Right renal cortex interstitium (tissue), 3 donors: ENCODE results near the gene CFAP46. TPM values are rescaled to one million over a fixed set of nuclear protein-coding genes. Genes with fewer than 3 reads are reported as not detected.
"Not testable (repeated sequence)": the region's sequence is repeated elsewhere in the genome, so short reads cannot be mapped to it uniquely, and the experiment has no call there.

Experiments
- DNase-seq, 3 donors: peaks; one replicate each; pipeline ENCODE4 v3.0.0-alpha.2; 2013; ENCODE audit warnings: low read depth in 3 of 3, low spot score in 2 of 3
- polyA plus RNA-seq, 3 donors: library from polyadenylated mRNA; unstranded; fragments of 120-200 nt; gene quantifications; one replicate each; pipeline ENCODE4 v1.2.1, GENCODE V29; 2013; ENCODE audit not compliant: insufficient read length in 3 of 3

The CFAP46 gene
- polyA plus RNA-seq, 3 donors = 6.1 to 7.8 (median 6.7) TPM

DNA sequence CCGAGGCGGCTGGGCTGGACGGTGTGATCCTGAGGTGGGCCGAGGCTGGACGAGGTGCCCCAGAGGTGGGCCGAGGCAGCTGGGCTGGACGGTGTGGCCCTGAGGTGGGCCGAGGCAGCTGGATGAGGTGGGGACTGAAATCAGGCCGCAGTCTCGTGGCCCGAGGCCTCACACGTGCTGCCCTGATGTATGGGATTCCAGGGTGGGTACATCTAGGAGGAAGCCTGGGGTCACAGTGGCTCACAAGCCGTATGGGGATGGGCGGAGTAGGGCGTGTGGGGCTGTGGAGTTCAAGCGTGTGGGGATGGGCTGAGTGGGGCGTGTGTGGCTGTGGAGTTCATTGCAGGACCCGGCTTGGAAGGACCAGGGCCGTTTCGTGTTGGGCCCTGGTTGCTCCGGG is 144.0 kb downstream of the CFAP46 start:
- no peak for DNase-seq

DNA sequence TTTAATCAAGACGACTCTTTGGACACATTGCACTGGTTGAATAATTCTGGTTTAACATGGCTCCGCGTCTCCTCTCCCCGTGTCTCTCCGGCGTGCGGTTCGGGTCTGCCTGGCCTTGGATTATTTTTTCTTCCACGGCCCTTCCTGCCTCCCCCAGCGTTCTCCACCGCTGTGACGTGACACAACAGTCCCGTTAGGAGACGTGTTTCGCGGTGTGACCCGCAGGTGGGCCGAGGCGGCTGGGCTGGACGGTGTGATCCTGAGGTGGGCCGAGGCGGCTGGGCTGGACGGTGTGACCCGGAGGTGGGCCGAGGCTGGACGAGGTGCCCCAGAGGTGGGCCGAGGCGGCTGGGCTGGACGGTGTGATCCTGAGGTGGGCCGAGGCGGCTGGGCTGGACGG is 144.4 kb downstream of the CFAP46 start:
- not testable (repeated sequence) for DNase-seq

DNA sequence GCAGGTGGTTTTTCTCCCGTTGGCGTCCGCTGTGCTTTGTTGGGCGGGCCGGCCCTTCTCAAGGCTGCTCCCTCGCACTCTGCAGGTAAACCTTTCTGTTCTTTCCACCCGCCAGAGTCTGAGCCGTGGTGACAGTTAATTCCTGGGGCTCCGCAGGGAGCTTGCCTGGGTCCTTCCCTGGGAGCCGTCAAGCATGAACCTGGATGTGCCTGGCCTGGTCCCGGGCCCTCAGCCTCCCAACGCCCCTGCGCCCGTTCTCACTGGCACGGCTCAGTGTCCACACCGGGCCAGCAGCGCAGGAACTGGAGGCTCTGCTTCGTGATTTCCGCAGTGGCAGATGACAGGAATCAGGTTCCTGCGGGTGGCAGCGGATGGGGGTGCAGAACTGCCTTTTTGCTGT is 145.5 kb downstream of the CFAP46 start:
- DNase-seq = no peak

DNA sequence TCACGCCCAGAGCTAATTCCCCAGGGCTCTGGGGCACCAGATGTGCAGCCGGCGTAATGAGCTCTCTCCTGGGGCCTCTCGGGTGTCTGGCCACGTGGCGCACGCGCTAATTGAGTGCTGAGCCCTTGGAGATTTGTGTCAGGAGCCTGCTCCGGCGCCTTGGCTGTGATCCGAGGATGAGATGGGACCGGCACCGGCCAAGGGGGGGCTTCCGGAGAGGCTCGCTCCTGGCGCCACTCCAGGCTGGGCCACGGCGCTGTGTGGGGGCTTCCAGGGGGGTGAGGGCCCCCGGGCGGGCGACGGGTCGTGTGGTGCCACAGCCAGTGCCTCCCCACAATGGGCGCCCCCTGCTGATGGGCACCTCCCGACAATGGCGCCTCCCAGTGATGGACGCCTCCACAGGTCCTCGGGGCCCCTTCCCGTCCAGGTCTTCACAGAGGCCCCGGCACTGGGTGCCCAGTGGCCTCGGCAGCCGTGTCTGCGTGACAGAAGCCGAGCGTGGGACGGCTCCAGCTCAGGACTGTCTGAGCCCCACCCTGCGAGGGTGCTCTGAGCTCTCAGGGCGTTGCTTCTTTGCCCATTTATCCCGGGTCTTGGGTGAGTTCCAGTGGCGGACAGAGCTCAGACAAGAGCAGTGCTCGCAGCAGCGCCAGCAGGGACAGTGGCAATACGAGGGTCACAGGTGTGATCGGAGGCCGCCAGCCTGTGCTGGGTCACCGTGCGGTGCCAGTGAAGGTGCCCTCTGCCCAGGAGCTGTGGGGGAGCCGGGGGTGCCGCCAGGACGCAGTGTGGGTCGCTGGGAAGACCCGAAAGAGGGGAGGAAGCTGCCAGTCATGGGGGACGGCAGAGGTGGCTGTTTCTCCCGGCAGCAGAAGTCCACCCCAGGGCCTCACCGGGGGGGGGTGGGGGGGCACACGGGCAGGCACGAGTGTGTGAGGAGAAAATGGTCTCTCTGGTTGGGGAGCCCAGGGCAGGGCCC is 148.2 kb downstream of the CFAP46 start:
- DNase-seq = no peak

DNA sequence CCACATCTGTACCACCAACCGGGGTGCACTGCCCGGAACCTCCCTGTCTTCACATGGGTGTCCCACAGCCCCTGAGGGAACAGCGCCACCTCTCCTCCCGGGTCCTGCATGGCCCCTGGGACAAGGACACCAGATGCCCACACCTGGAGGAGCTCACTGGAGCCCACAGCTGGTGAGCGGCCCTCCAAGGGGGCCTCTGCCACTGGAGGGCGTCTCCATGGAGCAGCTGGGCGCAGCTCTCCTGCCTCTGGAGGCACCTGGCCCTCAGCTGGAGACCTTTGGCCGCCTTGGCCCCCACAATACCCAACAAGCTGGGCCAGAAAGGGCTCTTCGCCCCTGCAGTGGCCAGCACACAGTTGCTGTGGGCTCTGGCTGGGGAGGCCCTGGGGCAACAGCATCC is 149.2 kb downstream of the CFAP46 start:
- no peak for DNase-seq

DNA sequence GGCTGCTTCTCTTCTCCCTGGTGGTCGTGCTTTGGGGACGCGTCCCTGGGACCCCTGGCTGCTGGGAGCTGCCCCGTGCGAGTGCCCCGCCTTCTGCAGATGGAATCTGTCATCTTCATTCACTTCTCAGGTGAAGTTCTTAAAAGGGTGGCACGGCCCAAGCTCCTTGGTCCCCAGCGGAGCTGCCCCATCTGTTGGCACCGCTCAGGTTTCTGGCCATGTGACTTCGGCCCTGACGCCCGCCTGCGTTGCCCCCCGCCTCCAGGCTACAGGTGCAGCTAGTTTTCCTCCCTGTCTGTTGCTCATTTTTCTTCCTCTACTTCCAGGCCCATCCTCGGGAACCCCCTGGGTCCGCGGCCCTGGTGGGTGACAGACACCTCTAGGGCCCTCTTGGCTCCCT is 149.6 kb downstream of the CFAP46 start:
- DNase-seq = no peak

DNA sequence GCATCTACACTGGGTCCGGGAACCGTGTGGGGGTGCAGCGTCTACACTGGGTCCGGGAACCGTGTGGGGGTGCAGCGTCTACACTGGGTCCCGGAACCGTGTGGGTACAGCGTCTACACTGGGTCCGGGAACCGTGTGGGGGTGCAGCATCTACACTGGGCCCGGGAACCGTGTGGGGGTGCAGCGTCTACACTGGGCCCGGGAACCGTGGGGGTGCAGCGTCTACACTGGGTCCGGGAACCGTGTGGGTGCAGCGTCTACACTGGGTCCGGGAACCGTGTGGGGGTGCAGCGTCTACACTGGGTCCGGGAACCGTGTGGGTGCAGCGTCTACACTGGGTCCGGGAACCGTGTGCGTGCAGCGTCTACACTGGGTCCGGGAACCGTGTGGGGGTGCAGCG is 150.3 kb downstream of the CFAP46 start:
- not testable (repeated sequence) for DNase-seq

DNA sequence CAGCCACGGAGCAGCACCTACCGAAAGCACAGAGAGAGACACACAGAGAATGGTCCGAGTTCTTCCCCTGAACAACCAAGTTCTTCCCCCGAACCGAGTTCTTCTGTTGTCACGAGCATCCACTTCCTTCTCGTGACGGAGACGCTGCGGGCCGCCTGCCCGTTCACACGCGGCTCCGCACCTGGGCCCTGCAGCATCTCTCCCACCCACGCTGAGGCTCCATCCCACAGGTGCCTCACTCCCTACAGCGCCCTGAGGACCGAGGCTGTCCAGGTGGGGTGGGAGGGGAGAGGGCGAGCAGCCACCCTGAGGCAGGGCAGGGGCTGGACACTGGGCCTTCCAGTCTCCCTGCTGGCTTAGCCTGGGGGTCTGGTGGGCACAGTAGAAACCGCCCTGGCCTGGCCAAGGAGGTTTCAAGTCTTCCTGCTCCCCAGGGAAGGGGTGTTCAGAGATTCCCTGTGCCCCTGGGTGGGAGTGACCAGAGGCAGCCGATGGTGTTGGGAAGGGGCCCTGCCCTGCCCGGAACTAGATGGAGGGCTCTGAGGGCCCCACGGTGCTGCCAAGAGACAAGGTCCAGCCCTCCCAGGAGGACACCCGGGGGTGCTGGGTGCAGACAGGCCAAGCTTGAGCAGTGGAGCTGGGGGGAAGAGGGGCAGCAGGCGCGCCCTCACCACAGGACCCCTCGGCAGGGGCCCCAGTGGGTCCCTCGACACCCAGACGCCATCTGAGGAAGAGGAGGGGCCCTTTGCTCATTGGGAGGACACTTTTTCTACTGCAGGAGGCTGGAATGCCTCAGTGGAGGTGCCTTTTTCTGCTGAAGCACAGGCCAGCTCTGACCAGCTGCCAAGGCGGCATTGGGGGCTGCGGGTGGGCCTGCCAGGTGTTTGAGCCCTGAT is 151.2 kb downstream of the CFAP46 start:
- no peak for DNase-seq

DNA sequence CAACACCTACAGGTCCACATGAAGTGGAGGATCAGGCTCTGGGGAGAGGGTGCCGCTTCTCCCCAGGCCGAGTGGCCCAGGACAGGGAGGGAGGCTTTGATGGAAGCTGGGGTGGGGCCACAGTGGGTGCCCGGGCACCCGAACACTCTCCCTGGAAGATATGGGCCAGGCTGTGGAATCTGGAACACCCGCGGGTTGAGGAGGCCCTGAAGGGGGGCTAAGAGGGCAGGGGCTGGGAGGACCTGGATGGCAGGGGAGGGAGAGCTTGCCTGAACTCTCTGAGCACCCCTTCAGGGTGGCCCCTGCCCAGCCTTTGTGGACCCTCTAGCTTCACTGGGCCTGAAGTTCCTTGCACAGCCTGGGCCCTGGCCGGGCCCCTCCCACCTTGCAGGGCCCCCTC is 151.9 kb downstream of the CFAP46 start:
- no peak for DNase-seq

DNA sequence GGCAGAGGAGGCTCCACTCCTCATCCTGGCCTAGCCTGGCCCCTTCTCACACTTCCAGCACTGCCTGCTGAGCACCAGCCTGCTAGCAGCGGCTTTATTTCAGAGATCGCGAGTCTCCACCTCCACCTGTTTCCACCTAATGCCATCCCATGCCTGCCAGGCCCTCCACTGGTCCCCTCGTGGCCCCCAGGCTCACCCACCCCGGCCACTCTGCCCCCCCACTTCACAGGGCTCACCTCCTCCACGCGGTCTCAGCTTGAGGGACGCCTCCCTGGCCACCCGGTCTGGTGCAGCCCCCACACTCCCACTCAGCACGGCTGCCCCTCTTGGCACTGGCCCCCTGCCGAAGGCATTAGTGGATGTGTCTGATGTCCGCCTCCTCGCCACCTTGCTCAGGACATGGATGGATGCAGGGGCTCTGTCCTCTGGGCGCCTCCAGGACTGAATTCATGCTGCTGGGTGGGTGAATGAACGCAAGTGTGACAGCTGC is 152.7 kb downstream of the CFAP46 start:
- no peak for DNase-seq

DNA sequence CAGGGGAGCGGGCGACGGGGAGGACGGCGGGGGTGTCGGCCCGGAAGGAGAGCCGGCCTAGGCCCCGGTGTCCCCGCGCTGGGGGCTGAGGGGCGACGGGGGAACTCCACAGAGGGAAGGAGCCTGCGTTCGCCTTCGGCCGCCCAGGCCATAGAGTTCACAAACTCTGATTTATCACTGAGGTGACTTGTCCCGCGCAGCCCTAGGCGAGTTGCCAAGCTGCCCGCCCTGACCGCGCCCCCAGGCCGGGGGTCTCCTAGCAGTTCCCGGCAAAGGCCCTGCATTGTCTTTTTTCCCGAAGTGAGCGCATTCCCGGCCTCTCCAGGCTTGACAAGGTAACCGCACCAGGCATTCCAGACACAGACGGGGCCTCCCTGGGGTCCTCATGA is 153.5 kb downstream of the CFAP46 start:
- DNase-seq = no peak

DNA sequence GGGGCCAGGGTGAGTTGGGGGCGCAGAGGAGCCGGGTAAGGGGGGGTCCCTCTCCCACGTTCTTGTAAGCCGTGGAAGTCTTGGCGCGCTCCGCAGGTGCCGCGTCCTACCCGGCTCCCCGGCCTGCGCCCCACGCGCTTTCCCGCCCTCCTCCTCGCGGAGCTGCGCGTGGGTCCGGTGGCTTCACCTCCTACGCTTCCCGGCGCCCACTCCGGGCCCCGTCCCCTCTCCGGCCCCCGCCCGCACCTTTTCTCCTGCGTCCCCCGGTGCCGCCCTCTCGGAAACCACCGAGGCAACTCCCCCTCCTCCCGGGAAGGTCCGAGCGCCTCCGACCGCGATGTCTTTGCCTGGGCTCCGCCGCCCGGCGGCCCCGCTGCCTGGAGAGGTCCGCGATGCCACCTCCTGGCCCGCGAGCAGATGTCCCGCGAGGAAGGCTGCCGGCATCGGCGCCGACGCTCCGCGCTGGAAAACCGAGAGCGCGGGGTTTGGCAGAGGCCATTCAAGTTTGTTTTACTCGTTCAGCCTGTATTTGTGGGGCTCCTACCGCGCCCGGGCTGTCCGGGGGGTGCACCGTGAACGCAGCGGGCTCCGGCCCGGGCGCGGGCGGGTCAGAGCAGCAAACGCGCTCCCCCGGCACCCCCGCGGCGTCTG is 154.1 kb downstream of the CFAP46 start:
- no peak for DNase-seq

DNA sequence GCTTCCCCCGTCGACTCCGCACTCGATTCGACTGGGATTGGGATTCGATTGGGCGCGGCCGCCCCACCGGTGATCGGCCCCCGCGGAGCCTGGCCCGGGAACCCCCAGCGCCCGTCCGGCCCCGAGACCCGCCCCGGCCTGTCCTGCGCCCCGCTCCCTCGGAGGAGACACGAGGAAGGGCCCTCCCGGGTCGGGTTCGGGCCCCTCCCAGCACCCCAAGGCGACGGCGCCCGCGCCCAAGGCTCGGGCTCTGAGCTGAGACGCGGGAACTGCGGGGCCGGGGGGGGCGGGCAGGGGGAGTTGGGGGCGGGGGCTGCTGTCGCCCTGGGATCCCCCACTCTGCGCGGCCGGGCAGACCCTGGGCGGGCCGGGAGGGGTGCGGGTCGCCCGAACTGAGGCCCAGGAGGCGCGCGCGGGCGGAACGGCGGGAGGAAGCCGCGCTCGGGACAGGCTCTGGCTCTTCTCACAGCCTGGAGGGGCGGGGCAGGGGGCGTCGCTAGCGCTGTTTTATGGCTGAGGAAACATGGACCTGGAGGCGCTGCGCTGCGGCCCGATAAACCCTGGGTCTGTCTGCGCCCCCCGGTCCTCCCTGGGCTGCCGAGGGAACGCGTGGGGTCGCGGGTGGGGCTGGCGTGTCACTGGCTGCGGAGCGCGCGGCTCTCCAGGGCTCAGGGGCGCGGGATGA is 154.7 kb downstream of the CFAP46 start:
- no peak for DNase-seq

DNA sequence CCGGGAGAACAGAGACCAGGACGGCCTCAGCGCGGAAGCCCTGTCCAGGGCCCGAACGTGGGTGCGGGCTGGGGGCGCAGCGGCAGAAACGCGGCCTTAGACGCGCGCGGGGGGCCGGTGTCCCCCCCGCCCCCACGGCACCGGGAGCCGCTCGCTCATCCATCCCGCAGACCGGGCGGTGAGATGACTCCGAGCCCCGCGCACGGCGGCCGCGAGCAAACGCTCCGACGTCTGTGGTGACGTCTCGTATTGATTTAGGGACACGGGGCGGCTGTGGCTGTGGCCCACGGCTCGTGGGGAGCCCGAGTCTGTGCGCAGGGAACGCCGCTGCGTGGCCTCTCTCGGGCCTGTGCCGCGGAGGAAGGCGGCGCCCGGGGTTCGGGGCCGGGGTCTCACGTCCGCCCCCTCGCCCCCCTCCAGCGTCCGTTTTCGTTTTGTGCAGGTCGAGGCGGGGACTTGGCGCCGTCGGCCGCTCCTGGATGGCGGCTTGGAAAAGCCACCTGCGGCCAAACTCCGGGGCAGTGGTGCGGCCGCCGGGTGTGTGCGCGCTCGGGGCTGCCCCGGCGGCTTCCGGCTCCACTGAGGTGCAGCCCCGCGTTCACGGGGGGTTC is 155.4 kb downstream of the CFAP46 start:
- DNase-seq = no peak

DNA sequence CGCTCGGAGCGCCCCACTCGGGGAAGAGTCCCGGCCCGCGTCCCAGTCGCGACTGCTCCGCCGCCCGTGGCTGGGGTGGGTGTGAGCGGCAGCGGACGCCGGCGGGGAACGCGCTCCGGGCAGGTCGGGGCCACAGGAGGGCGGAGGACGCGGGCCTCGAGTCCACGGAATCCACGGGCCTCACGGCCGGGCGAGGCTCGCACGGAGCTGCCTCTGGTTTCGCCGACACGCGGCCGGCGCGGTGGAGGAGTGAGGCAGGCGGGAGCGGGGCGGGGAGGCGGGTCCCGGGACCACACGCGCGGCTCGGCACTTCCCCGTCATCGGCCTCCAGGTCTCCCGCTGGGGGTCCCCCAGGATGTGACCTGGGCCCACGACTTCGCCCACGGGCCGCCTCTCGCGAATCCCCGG is 155.9 kb downstream of the CFAP46 start:
- DNase-seq = no peak

DNA sequence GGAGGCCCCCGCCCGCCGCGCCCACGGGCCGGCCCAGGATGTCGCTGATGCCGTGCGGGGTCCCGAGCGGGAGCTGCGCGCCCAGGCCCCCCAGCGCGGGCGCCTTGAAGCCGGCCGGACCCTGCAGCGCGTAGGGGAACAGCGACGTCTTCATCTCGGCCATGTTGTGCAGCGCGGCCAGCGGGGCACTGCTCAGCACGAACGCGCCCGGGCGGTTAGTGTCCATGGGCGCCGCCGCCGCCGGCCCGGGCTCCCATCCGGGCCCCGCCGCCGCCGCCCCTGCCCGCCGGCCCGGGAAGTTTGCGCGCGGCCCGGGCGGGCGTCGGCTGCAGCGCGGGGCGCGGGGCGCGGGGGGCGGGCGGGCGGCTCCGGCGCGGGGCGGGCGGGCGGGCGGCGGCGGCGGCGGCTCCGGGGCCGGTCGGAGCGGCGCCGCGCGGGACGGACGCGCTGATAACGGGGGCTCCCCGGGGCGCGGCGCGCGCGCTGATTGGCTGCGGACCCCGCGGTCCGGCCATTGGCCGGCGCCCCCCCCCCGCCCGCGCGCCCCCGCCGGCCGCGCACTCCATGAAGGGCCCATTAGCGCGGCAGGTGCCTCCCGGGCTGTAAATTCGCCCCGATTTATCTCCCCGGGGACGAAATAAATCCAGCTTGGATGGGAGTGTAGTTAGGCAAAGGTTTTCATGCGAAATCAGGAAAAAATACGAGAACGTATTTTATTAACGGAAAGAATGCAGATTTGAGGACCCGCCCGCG is 156.5 kb downstream of the CFAP46 start, which contains the start of gene NKX6-2:
Gene NKX6-2, minus strand, starts transcription at position 425 of the 753 bp plus-strand sequence. Its CDS starts 199 bp downstream, at position 226.
- no peak for DNase-seq

DNA sequence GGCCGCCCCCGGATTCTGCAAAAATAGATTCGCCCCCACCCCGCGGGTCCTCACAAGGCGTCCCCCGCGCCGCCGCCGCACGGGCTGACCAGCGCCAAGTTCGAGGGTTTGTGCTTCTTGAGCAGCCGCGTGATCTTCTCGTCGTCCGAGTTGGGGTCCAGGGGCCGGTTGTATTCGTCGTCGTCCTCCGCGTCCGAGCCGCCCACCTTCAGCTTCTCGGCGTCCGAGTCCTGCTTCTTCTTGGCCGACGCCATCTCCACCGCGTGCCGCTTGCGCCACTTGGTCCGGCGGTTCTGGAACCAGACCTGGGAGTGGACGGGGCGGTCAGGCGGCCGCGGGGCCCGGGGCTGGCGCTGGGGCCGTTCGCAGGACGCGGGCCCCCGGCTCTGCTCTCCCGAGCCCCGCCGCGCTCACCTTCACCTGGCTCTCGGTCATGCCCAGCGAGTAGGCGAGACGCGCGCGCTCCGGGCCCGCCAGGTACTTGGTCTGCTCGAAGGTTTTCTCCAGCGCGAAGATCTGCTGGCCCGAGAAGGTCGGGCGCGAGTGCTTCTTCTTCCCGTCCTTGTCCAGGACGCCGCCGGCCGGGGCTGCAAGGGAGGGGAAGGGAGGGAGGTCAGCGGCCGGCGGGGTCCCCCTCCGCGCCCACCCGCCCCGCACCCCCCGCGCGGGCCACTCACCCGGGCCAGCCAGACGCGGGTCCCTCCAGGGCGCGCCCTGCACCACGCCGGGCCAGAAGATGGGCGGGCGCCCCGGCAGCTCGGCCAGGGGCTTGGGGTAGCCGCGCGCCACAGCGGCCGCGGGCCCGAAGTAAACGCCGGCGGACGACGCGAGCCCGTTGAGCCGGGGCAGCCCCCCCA is 157.3 kb downstream of the CFAP46 start:
- no peak for DNase-seq
